Kidney (tissue), 14 donors: Measurements from ENCODE around the gene METTL18. TPM values are rescaled to one million over a fixed set of nuclear protein-coding genes. Genes with fewer than 3 reads are reported as not detected.

ENCODE experiments used
- DNase-seq, 5 donors: peaks; one replicate each; pipeline ENCODE4 v3.0.0-alpha.2; 2013 to 2020
- FAIRE-seq: peaks from 2 replicates; lab custom pipeline; 2012; peaks lifted over from hg19 to GRCh38; lab: Jason Lieb, UNC
- H3K27ac ChIP-seq, 2 donors: one replicate each; pipeline ENCODE4 v1.7.0; 2013; ENCODE audit warnings: low read depth in 2 of 2, low read length in 2 of 2, inconsistent platforms in 1 of 2
- H3K27me3 ChIP-seq: one replicate; pipeline ENCODE4 v1.7.1; 2013; ENCODE audit warnings: low read length, inconsistent platforms; ENCODE audit not compliant: control insufficient read depth, insufficient read depth
- H3K36me3 ChIP-seq, 3 donors: one replicate each; pipeline versions ENCODE4 v1.7.0 to v1.7.1; 2013; ENCODE audit warnings: low read length in 3 of 3, control low read depth in 1 of 3, inconsistent platforms in 1 of 3; ENCODE audit not compliant: insufficient read depth in 3 of 3, control insufficient read depth in 2 of 3
- H3K4me1 ChIP-seq, 3 donors: one replicate each; pipeline versions ENCODE4 v1.7.0 to v1.7.1; 2013; ENCODE audit warnings: low read length in 3 of 3, inconsistent platforms in 1 of 3, low read depth in 1 of 3; ENCODE audit not compliant: control insufficient read depth in 2 of 3, insufficient read depth in 2 of 3
- H3K4me3 ChIP-seq, 3 donors: one replicate each; pipeline versions ENCODE4 v1.7.0 to v1.8.1; 2013; ENCODE audit warnings: low read length in 3 of 3, control low read depth in 1 of 3, inconsistent platforms in 1 of 3
- H3K9ac ChIP-seq, 3 donors: one replicate each; pipeline versions ENCODE4 v1.7.0 to v1.7.1; 2013; ENCODE audit warnings: low read length in 3 of 3, control low read depth in 1 of 3, inconsistent platforms in 1 of 3
- H3K9me3 ChIP-seq, 3 donors: one replicate each; pipeline versions ENCODE4 v1.7.0 to v1.7.1; 2013; ENCODE audit warnings: low read length in 3 of 3, control low read depth in 1 of 3, inconsistent platforms in 1 of 3; ENCODE audit not compliant: control insufficient read depth in 2 of 3, insufficient read depth in 1 of 3
- CTCF ChIP-seq: IDR thresholded peaks from 3 replicates; pipeline ENCODE4 v1.5.1; 2012; ENCODE audit warnings: mild to moderate bottlenecking, moderate library complexity, borderline replicate concordance; ENCODE audit not compliant: insufficient read depth; ENCODE audit errors: extremely low read depth
- intact Hi-C: fragments of 100-400 bp; cut with DNase I; formaldehyde crosslinking; loops from one replicate; pipeline ENCODE4 v1.11.1; 2022
- polyA plus RNA-seq: library from polyadenylated mRNA; stranded (reverse); fragments of 350-450 nt; fragmentation: Illumina TruSeq; extraction: RNeasy Lipid Tissue Mini Kit (QIAGEN cat#74804); gene quantifications from one replicate; pipeline ENCODE4 v1.2.3, GENCODE V29; 2014; ENCODE audit warnings: low read depth, low replicate concordance; ENCODE audit not compliant: insufficient read depth
- total RNA-seq: library from RNA; stranded (reverse); fragmentation: NEBNext Ultra II Directional; extraction: Animal tissue kit (Norgen Biotek cat#: 25700); gene quantifications from one replicate; pipeline ENCODE4 v1.2.1, GENCODE V29; 2021
- donor health status: control.
- donor health status: control.
- donor health status: control.
- donor health status: control.
- donor health status: control.
- donor health status: DM: yes; HTN: yes; CAD: no.
- donor health status: Normal renal cell carcinoma (clear cell type).

METTL18 gene
- total and polyA plus RNA-seq, 2 donors from 2014 or later = 8.5 to 8.7 TPM

GRCh38 chr1:169835647-169836046, 40.9 kb upstream of the METTL18 start:
- intact Hi-C loops = no loop called here
- DNase-seq = no peak
- peaks cover 0 to 4% (median 0%) of the 10 kb centered on the region in 3 donors for H3K9me3 ChIP-seq
- no peaks in the 10 kb centered on the region for H3K4me1 ChIP-seq
- no peaks in the 10 kb centered on the region for H3K27me3 ChIP-seq
- peaks cover 0 to 5% (median 0%) of the 10 kb centered on the region in 3 donors for H3K36me3 ChIP-seq
- TF ChIP-seq CTCF = no peak
- H3K27ac ChIP-seq = no peak overlapping the region
- no peak for FAIRE-seq
- H3K9ac ChIP-seq = no peak overlapping the region
- no peak overlapping the region for H3K4me3 ChIP-seq

DNA sequence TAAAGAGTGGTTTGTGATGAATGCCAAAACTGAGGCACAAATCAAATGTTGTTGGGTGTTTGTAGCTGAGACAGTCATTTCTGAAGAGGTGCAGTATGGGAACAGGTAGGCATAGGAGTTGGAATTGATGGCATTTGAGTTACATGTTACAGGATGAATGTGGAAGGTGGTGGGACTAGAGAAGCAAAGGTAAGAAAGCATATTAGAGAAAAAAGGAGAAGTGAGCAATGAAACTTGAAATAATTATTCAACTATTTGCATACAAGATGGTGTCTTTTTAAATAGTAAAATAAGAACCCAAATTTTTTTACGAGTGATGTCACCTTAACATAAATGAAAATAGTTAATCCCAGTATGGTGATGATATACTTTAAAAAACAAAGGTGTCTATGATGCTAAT, 40.2 kb upstream of the METTL18 start:
- FAIRE-seq (no peak), DNase-seq (no peak)
- Histone ChIP-seq H3K36me3 (peaks cover 0 to 5% (median 0%) of the 10 kb centered on the region in 3 donors), H3K27ac (no peak overlapping the region), H3K9ac (no peak overlapping the region), H3K27me3 (no peaks in the 10 kb centered on the region), H3K4me1 (no peaks in the 10 kb centered on the region), H3K4me3 (no peak overlapping the region), H3K9me3 (peaks cover 0 to 3% (median 0%) of the 10 kb centered on the region in 3 donors)
- intact Hi-C loops = no loop called here
- no peak for TF ChIP-seq CTCF

DNA sequence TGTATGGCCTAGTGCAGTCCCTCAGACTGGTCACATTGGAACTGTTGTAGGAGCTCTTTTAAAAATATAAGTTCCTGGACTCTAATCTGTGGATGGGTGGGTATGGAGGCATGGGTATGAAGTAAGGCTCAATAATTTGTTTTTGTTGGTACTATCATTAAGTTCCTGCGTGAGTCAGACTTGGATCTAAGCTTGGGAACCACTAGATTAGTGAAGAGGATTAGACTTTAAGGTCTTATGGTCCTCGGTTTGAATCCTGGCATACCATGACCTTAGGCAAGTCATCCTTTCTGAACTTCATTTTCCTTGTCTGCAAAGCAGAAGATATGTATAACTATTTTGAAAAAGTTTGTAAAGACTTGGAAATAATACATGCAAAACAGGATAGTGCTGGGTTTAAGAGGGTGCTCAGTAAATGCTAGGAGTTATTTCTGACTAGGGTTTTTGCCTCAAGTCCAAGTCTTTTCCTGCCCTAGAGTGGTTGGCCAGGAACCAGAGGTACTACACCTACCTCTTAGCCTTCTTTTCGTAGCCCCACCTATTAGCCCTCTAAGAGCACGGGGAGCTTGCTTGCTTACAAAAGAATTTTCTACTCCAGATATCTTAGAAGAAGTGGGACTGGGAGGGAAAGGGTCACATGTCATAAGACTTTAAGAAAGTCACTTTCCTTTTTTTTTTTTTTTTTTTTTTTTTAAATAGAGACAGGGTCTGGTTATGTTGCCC, 38.6 kb upstream of the METTL18 start:
- no peak overlapping the region for H3K27ac ChIP-seq
- H3K36me3 ChIP-seq = no peaks in the 10 kb centered on the region
- H3K9me3 ChIP-seq = no peaks in the 10 kb centered on the region
- TF ChIP-seq CTCF = no peak
- no peaks in the 10 kb centered on the region for H3K4me1 ChIP-seq
- no peaks in the 10 kb centered on the region for H3K27me3 ChIP-seq
- intact Hi-C loops = no loop called here
- no peak overlapping the region for H3K4me3 ChIP-seq
- no peak overlapping the region for H3K9ac ChIP-seq
- no peak for FAIRE-seq
- no peak for DNase-seq
